Renal cortex interstitium (tissue), 11 donors: ENCODE results near the gene RAD51B. TPM values are rescaled to one million over a fixed set of nuclear protein-coding genes. Genes with fewer than 3 reads are reported as not detected.

Experiments
- DNase-seq, 11 donors: peaks; one replicate each; pipeline ENCODE4 v3.0.0-alpha.2; 2013; ENCODE audit warnings: low read depth in 9 of 11, low spot score in 4 of 11; ENCODE audit errors: extremely low read depth in 1 of 11
- polyA plus RNA-seq, 3 donors: library from polyadenylated mRNA; unstranded; fragments of 120-200 nt; gene quantifications; one replicate each; pipeline ENCODE4 v1.2.1, GENCODE V29; 2013; ENCODE audit not compliant: insufficient read length in 3 of 3

Gene RAD51B
- polyA plus RNA-seq, 3 donors: 12.5 to 13.0 (median 12.5) TPM

DNA sequence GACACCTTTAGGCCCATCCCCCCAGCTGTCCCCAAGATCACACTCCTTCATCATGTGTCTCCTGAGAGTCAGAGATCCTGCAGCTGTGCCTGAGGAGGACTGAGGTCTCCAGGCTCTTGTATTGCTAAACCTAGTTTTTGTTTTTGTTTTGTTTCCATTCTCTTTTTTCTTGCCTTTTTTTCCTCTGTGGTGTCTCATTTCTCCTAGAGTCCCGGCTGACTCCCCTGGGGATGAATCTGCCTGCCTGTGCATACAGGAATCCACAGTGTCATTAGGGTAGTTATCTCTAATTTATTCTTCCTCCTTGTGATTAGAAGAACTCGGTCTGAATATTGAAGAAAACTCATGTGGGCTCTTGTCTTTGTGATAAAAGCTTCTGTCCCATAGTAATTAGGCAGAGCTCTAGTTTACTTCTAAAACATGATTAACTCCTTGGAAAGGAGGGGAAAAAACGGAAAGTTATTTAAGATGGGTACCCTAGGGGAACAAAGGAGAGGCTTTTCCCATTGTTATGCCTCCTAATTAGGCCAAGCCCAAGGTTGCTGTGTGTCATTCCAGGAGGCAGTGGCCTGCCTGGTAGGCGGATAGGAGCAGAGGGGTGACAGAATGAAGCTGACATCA is 630.1 kb downstream of the RAD51B start:
- DNase-seq: no peak

DNA sequence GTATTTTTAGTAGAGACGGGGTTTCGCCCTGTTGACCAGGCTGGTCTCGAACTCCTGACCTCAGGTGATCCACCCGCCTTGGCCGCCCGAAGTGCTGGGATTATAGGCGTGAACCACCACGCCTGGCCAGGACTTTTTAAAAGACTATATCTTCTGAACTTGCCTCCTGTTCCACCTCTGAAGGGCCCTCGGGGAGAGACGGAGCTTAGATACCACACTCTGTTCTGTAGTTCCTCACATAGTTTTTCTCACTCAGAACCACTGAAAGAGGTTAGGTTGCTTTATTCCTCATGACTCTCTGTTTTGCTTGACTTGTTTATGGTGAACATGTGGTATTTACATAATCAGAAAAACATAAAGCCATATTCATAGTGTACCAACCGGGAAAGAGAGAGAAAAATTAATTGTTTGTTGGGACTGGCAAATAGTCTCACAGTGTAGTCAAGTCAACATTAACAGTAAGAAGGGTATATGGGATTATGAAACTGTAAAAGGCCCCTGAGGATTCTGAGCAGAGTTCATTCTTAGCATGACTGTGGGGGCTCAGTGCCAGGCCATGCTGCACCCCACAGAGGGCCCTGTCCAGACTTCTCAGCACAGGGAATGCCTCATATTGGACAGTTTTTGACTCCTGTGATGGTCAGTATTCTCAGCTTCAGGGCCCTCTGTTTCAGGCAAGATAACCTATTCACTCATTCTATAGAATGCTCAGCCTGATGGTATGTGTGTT is 631.0 kb downstream of the RAD51B start:
- DNase-seq: no peak

DNA sequence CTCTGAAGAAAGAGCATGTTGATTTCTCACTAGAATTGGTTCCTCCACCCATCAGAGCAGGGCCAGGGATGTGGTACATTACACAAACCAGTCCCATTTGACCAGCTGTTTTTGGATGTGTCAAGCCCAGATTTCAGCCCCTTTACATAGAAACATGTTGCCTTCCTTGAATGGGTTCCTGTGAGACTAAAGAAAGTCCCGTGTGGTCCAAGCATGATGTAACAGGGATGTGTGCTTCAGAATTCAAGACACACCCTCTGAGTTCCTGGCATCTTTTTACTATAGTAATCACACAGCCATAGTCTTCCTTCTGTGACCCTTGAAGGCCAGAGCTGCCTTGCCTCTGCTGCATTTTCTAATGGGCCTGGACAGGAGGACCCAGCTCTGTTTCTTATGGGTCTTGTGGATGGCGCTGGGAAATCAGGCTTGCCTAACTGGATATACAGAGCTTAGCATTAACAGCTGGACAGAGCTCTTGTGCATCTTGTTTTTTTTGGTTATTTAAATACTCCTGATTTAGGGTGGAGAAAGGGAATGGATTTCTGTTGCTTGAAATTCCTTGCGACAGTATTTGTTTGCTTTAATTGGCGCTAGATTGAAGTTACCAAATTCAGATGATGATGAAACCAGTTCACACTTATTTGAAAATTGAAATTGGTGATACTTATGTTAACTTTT is 632.3 kb downstream of the RAD51B start:
- no peak for DNase-seq

DNA sequence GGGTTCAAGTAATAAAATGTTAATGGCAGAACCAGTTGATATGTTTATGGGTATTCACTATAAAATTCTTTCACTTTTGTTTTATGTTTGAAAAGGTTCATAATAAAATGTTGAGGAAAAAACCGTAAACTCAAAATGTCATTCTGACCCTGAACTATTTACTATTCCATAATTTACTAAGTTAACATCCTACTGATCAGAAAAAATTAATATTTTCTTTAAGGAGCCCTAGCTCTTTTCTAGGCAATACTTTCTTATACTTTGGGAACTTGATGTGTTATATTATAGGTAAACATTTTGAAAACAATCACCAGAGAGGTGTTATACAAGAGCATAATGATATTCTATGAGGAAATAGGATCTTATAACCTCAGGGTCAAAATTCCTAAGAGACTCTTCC is 638.7 kb downstream of the RAD51B start:
- no peak for DNase-seq

DNA sequence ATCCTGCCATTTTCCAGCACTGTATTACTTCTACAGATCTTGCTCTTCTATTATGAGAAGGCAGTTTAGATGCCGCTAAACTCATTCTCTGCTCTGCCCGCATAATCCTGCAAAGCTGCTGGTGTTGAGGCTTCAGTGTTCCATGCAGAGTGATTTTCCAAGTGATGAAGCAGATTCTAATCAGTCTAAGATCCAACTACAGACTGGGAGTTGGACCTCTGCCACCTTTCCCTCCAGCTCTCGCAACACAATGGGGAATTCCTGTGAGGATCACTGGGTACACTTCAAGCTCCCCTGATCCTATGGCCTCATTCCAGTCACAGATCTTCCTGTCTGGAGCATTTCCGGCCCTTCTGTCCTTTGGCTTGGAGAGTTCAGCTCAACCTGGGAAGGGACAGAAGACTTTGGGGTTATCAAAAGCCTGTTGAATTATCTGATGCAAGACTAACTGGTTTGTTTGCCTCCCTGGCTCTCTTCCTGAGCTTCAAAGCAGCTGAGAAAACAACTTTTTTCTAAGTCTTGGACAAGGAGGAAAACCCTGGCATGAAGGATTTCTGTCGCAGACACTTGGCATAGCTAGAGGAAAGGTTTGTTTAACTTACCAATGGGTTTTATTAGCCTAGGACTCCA is 639.4 kb downstream of the RAD51B start:
- peak in 5 of 11 donors; percentile 24 to 59 (median 43) for DNase-seq

DNA sequence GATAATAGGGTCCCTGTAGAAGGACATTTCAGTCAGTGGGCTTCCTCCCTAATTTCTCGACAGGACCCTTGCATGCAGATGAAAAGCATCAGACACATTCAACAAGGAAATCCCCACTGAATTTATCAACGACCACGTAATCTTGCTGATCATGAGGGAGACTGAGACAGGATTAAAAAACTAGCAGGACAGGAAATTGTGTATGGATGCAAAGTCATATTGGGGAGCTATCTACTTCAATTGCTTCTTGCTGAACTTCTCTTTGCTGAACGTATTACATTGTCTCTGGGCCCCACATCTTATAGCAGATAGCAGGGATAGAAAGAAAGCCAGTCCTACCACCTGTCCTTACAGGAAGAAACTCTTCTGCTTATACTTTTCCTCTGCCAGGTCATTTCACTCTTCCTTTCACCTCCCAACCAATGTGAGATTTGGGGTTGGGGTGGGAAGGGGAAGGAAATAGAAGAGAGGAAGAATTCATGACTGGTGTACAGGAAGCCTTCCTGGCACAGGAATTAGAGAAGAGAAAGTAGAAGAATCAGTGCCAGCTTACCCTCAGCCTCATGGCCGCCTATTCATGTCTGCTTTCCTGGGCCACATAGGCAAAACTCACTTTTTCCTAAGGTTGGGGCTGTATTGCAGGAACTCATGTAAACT is 640.0 kb downstream of the RAD51B start:
- DNase-seq: no peak

DNA sequence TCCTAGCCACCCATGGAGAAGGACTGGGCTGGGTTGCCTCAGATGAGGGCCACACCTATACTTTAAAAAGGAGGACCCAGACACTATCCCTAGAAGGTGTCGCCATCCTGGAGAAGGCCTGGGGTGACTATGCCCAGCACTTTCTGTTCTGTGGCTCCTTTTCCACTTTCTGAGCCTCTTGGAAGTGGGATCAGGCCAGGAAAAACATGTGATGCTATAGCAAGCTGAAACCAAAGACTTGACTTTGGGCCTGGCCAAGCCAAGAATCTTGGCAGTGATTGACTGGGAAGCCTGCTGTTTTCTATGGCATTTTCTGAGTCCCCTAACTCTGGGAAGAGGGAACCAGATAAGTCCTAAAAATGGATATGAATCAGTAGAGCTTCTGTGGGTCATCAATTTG is 641.0 kb downstream of the RAD51B start:
- DNase-seq: no peak

DNA sequence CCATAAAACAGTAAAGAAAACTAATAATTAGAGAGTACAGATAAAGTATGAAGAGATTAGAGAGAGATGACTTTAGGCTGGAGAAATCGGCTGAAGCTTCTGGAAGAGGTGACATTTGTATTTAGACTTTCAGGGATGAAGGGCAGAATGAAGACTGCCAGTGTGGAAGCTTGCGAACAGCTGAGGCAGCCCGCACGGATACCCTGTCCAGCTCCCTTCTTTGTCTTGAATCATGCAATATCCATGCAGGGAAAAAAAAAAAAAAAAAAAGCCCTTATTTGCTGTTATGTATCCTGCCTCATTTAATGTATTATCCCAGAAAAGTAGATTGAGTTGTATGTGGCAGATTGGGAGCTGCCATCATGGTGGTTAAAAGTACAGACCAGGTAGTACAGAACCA is 641.5 kb downstream of the RAD51B start:
- no peak for DNase-seq

DNA sequence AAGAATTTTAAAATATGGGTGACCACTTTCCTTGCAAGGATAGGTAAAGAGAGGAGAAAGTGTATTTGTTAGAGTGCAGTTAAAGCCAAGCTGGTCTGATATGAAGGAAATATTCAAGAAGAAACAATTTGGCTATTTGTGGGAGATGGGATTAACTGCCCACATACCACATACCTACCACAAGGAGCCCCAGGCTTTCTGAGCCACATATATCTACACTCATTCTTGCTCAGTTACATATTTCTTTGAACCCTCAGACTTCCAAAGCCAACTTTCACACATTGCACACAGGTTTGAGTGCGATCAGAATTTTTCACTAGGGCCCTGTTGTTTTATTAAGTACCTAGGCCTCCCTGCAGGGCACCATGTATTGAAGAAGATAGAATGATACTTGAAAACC is 643.1 kb downstream of the RAD51B start:
- DNase-seq: no peak

DNA sequence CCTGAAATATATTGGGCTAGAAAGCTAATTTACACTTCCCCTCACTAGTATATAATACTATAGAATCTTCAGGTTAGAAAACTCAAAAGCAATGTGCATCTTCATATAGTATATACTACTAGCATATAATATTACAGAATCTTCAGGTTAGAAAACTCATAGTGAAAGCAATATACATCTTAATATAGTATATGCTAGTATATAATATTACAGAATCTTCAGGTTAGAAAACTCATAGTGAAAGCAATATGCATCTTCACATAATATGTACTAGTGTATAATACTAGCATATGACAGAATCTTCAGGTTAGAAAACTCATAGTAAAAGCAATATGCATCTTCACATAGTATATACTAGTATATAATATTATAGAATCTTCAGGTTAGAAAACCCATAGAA is 643.7 kb downstream of the RAD51B start:
- no peak for DNase-seq

DNA sequence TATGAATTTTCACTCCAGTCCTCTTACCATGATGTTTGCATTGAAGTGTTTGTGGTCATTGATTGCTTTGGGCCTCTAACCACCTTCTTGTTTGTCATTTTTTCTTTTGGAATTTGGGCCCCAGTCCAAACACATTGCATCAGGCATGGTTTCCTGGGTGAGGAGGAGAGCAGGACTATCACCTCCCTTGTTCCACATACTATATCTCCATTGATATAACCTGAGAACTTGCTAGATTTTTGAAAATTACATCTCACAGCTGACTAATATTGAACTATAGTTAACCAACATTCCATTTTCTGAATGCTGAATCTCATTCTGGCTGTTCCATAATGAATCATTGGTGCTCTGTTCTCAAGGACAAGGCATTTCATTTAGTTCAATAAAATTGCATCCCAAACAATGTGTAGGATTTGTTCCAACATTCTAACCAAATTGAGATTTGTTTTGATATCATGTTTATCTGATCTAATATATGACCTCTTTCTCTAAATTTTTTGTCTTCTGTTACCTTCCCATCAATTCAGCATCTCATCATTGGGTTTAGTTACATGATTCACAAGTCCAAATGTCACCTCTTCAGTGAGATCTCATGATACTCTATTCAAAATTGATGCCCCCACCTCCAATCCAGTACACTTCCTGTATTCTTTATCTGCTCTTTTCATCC is 644.3 kb downstream of the RAD51B start:
- DNase-seq: no peak

DNA sequence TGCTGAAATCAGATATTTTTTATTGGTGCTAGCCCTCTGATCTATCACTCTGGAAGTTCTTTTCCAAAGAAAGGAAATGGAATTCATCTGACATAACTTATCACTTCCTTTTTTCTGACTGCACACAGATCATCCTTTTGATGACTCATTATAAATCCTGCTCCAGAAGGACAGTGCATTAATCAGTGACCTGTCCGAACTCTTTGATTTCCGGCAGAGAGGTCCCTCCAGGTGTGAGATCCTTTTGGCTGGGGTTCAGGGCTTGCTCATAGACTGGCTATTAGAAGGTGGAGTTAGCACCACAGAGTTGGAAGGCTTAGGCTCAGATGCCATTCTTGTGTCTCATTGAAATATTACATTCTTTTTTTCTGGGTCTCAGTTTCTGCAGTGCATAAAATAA is 645.1 kb downstream of the RAD51B start:
- no peak for DNase-seq

DNA sequence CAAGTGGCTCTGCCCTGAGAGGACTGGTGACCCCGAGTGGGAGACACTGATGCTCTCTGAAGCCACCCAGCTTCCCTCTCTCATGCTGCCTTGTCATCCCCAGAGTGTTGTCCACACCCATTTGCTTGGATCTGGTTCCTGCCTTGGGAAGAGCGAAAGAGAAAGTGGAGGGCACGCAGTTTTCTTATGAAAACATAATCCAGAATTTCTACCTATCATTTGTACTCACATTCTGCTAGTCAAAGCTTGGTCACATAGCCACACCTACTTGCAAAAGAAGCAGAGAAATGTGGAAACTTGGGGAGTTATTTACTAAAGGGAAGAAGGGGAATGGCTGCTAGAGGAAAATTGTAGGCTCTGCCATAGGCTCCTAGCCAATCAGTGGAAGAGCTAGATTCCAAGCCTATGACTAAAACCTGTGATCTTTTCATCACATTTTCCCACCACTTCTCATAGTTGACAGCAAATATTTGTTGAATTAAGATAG is 647.0 kb downstream of the RAD51B start:
- DNase-seq: no peak

DNA sequence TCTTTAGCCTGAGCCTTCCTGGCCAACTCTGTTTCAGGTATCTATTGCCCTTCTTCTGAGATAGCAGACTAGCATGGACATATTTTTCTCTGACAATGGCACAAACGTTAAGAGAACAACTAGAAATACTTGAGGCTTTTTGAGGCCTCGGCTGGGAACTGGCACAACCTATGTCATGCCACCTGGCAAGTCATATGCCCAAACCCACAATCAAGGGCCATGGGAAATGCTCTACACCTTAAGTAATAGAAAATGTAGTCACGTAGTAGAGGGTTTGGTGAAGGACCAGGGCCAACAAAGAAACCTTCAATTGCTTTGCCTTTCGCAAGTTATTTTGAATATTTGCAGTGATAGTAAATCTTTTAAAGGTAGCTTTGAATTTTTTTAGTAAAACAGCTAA is 647.8 kb downstream of the RAD51B start:
- no peak for DNase-seq

DNA sequence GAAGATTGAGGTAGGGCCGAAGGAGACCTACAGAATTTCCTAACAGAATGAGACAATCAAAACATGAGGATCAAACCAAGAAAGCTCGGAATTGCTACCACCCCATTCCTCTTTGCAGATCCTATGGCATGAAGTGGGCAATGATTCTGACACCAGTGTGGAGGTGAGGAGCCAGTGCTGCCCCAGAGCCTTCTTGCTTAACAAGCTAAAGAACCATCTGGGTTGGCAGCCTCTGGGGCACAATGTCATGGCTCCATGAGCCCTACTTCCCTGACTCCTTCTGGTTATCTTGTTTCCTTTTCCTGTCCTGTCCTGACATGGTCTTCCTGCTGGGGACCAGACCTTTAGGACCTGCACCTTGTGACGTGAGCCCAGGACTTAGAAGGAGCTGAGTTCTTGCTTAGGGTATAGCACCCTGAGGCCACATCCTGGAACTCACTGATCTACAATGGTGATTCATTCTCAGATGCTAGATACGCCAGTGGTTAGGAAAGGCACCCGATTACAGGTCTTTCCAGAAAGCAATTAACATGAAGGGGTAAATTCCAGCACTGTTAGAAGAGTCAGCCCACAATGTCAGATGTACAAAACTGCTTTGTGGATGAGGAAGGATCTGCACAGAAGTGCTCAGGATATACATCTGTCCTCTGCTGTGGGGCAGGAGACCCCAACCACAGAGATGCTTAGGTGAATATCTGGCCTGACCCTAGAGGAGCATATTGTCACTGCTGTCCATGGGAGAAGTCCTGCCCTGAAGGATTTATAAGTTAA is 649.0 kb downstream of the RAD51B start:
- DNase-seq: no peak

DNA sequence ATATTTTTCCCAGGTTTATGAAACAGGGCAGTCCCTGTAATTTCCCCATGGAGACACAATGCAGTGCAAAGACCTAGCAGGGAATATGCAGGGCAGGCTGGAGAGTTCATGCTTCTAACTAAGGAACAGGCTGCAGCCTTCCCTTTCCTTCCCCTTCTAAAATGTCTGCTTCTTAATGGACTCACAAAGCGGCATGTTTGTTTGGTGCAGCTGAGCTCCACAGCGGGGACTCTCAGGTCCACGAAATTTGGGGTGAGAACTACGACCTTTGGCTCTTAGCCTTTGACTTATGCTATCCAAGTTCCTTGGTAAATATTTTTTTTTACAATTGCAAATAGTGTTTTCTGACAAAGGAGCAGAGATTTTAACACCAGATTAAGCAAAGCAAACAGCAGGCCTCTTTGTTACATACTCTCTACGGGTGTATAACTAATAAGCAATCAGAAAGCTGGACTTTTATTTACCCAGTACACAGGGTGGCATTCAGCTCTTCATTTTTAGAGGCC is 649.7 kb downstream of the RAD51B start:
- no peak for DNase-seq

DNA sequence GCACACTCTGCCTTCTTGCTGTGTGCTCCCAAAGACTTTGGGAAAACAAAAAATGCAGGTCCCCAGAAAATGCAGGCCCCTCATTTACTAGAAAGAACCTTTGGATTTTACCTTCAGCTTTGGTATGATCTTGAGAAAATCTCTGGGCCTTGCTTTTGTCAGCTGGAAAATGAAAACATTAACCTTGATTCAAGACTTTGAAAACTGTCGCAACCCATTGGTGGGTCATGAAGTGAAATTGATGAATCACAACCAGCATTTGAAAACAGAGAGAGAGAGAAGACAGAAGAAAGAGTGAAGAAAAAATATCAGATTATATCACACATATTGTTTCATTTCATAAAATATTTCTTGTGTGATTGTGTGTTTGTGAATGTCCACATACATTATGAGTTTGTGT is 650.8 kb downstream of the RAD51B start:
- DNase-seq: no peak
